Mesendoderm (in vitro differentiated cells): ENCODE results near the gene GAMT.

Experiments used
- DNase-seq: peaks from one replicate; pipeline ENCODE4 v3.0.0; 2013
- H2AK5ac ChIP-seq: 2 replicates; pipeline ENCODE4 v1.6.1; 2013; ENCODE audit warnings: low read length, inconsistent platforms
- H2BK120ac ChIP-seq: 2 replicates; pipeline ENCODE4 v1.6.1; 2013; ENCODE audit warnings: low read depth, mild to moderate bottlenecking, low read length, moderate library complexity, mixed read lengths
- H2BK15ac ChIP-seq: replicated peaks from 2 replicates; pipeline ENCODE4 v1.6.1; 2013; ENCODE audit warnings: low read depth, mild to moderate bottlenecking, moderate library complexity
- H2BK5ac ChIP-seq: 2 replicates; pipeline ENCODE4 v1.6.1; 2013; ENCODE audit warnings: low read length, inconsistent platforms
- H3K18ac ChIP-seq: 2 replicates; pipeline ENCODE4 v1.6.1; 2013; ENCODE audit warnings: mild to moderate bottlenecking, low read length, mixed read lengths
- H3K23ac ChIP-seq: one replicate; pipeline ENCODE4 v1.6.1; 2013; ENCODE audit warnings: low read length
- H3K27ac ChIP-seq: 2 replicates; pipeline ENCODE4 v1.5.1; 2013; ENCODE audit warnings: low read depth, mild to moderate bottlenecking, inconsistent platforms, low read length, moderate library complexity
- H3K27me3 ChIP-seq: 2 replicates; pipeline ENCODE4 v1.6.1; 2013; ENCODE audit warnings: low read length, control low read depth, mild to moderate bottlenecking, inconsistent platforms; ENCODE audit not compliant: insufficient read depth, poor library complexity
- H3K36me3 ChIP-seq: 2 replicates; pipeline ENCODE4 v1.6.1; 2013; ENCODE audit warnings: low read length, inconsistent platforms; ENCODE audit not compliant: control insufficient read depth, insufficient read depth
- H3K4ac ChIP-seq: one replicate; pipeline ENCODE4 v1.6.1; 2013; ENCODE audit warnings: low read depth, mild to moderate bottlenecking, low read length, moderate library complexity
- H3K4me1 ChIP-seq: 2 replicates; pipeline ENCODE4 v1.6.1; 2013; ENCODE audit warnings: low read depth, low read length, inconsistent platforms; ENCODE audit not compliant: control insufficient read depth
- H3K4me2 ChIP-seq: 2 replicates; pipeline ENCODE4 v1.6.1; 2013; ENCODE audit warnings: low read length
- H3K4me3 ChIP-seq: 2 replicates; pipeline ENCODE4 v1.5.1; 2013; ENCODE audit warnings: mild to moderate bottlenecking, low read length
- H3K56ac ChIP-seq: one replicate; pipeline ENCODE4 v1.6.1; 2013; ENCODE audit warnings: low read length
- H3K79me1 ChIP-seq: 2 replicates; pipeline ENCODE4 v1.6.1; 2013; ENCODE audit warnings: low read length, inconsistent platforms
- H3K79me2 ChIP-seq: 2 replicates; pipeline ENCODE4 v1.6.1; 2013; ENCODE audit warnings: mild to moderate bottlenecking, low read length; ENCODE audit not compliant: control insufficient read depth, insufficient read depth
- H3K9ac ChIP-seq: 2 replicates; pipeline ENCODE4 v1.6.1; 2013; ENCODE audit warnings: low read length, inconsistent platforms
- H4K5ac ChIP-seq: one replicate; pipeline ENCODE4 v1.6.1; 2013; ENCODE audit warnings: low read length
- H4K8ac ChIP-seq: one replicate; pipeline ENCODE4 v1.6.1; 2013; ENCODE audit warnings: low read depth, mild to moderate bottlenecking, control low read depth, low read length, moderate library complexity
- WGBS: extraction: QIAGEN DNeasy Blood & Tissue Kit; methylation state at CpG from one replicate; pipeline ENCODE4 v1.1.7; 2013; ENCODE audit warnings: low lambda C conversion rate, missing lambda C conversion rate; ENCODE audit not compliant: insufficient coverage; ENCODE audit errors: extremely low coverage; 5-methylcytosine and 5-hydroxymethylcytosine counted together

GAMT gene

GRCh38 chr19:1384085-1384462, 17.3 kb downstream of the GAMT start:
- Histone ChIP-seq H2BK5ac (no peak overlapping the region), H3K4me2 (peak overlapping the region; percentile 78), H3K18ac (no peak overlapping the region), H3K36me3 (peaks cover 3% of the 10 kb centered on the region), H4K5ac (no peak overlapping the region), H3K4ac (peak overlapping the region; percentile 46), H3K23ac (no peak overlapping the region), H3K79me1 (peaks cover 2% of the 10 kb centered on the region), H3K9ac (peak overlapping the region; percentile 83), H2BK120ac (no peak overlapping the region), H3K27me3 (no peaks in the 10 kb centered on the region), H4K8ac (no peak overlapping the region), H3K79me2 (no peaks in the 10 kb centered on the region), H2AK5ac (no peak overlapping the region), H3K4me1 (no peaks in the 10 kb centered on the region), H2BK15ac (no peak overlapping the region), H3K4me3 (peak overlapping the region; percentile 75), H3K56ac (peak overlapping the region; percentile 89), H3K27ac (no peak overlapping the region)
- no peak for DNase-seq
- no CpG with 5 or more reads among the region's 23 CpGs for WGBS

- Histone ChIP-seq H4K8ac (no peak within 1 kb of the TSS), H3K27me3 (no peaks in the 10 kb centered on the region), H3K27ac (peak within 1 kb of the TSS; percentile 76), H3K23ac (no peak within 1 kb of the TSS), H3K4ac (peak within 1 kb of the TSS; percentile 46), H3K9ac (peak within 1 kb of the TSS; percentile 83), H2BK5ac (no peak within 1 kb of the TSS), H3K4me3 (peak within 1 kb of the TSS; percentile 76), H3K4me2 (peak within 1 kb of the TSS; percentile 88), H2AK5ac (no peak within 1 kb of the TSS), H3K56ac (peak within 1 kb of the TSS; percentile 89), H2BK120ac (no peak within 1 kb of the TSS), H3K79me2 (no peaks in the 10 kb centered on the region), H2BK15ac (no peak within 1 kb of the TSS), H3K79me1 (peaks cover 2% of the 10 kb centered on the region), H3K18ac (no peak within 1 kb of the TSS), H4K5ac (no peak within 1 kb of the TSS), H3K4me1 (no peaks in the 10 kb centered on the region), H3K36me3 (no peaks in the 10 kb centered on the region)
- WGBS: no CpG with 5 or more reads among the region's 90 CpGs
- peak; percentile 93 for DNase-seq
Measured at GRCh38 chr19:1383312-1384084, 17.8 kb downstream of the GAMT start, which contains the start of gene NDUFS7. Gene NDUFS7, plus strand, starts transcription at chr19:1383907. Its CDS starts 20 bp downstream, at chr19:1383927.

DNA sequence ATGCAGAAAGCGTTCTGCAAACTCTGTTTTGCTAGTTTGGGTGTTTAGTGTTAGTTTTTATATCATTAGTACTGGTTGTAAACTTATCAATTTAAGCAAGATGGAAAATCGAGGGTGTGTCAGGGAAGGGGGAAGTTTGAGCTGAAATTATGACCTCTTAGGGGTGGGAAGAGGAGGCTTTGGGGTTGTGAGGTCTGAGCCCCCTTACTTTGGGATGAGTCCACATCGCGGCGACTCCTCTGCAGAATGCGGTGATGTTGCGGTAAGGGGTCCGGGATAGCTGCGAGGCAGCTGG, 18.4 kb downstream of the GAMT start:
- H3K79me1 ChIP-seq: peaks cover 2% of the 10 kb centered on the region
- H3K27me3 ChIP-seq: no peaks in the 10 kb centered on the region
- no peak overlapping the region for H3K9ac ChIP-seq
- no peak for DNase-seq
- no peaks in the 10 kb centered on the region for H3K4me1 ChIP-seq
- no peak overlapping the region for H2BK5ac ChIP-seq
- H3K36me3 ChIP-seq: no peaks in the 10 kb centered on the region
- H3K18ac ChIP-seq: no peak overlapping the region
- no peak overlapping the region for H3K56ac ChIP-seq
- no peak overlapping the region for H3K23ac ChIP-seq
- no peak overlapping the region for H2AK5ac ChIP-seq
- WGBS: no CpG with 5 or more reads among the region's 9 CpGs
- H2BK15ac ChIP-seq: no peak overlapping the region
- no peaks in the 10 kb centered on the region for H3K79me2 ChIP-seq
- no peak overlapping the region for H3K4ac ChIP-seq
- no peak overlapping the region for H3K27ac ChIP-seq
- no peak overlapping the region for H3K4me3 ChIP-seq
- H2BK120ac ChIP-seq: no peak overlapping the region
- H4K8ac ChIP-seq: no peak overlapping the region
- no peak overlapping the region for H4K5ac ChIP-seq
- no peak overlapping the region for H3K4me2 ChIP-seq

GRCh38 chr19:1382250-1382649, 19.1 kb downstream of the GAMT start:
- H2BK15ac ChIP-seq: no peak overlapping the region
- no peak for DNase-seq
- no peak overlapping the region for H2BK5ac ChIP-seq
- no peak overlapping the region for H3K27ac ChIP-seq
- H3K56ac ChIP-seq: no peak overlapping the region
- H3K27me3 ChIP-seq: no peaks in the 10 kb centered on the region
- no peak overlapping the region for H2AK5ac ChIP-seq
- no peak overlapping the region for H3K18ac ChIP-seq
- no peak overlapping the region for H3K9ac ChIP-seq
- peaks cover 3% of the 10 kb centered on the region for H3K36me3 ChIP-seq
- no peak overlapping the region for H3K4ac ChIP-seq
- no peak overlapping the region for H3K23ac ChIP-seq
- no peak overlapping the region for H4K5ac ChIP-seq
- H2BK120ac ChIP-seq: no peak overlapping the region
- WGBS: no CpG with 5 or more reads among the region's 3 CpGs
- H3K4me3 ChIP-seq: no peak overlapping the region
- H3K79me1 ChIP-seq: peaks cover 2% of the 10 kb centered on the region
- no peak overlapping the region for H4K8ac ChIP-seq
- H3K79me2 ChIP-seq: no peaks in the 10 kb centered on the region
- H3K4me2 ChIP-seq: no peak overlapping the region
- no peaks in the 10 kb centered on the region for H3K4me1 ChIP-seq

GRCh38 chr19:1379961-1380489, 21.3 kb downstream of the GAMT start:
- no peak overlapping the region for H2BK120ac ChIP-seq
- peaks cover 4% of the 10 kb centered on the region for H3K36me3 ChIP-seq
- H3K4ac ChIP-seq: no peak overlapping the region
- no peak overlapping the region for H3K4me3 ChIP-seq
- no peaks in the 10 kb centered on the region for H3K79me2 ChIP-seq
- no peak overlapping the region for H3K18ac ChIP-seq
- no peaks in the 10 kb centered on the region for H3K4me1 ChIP-seq
- H2BK15ac ChIP-seq: no peak overlapping the region
- peak overlapping the region; percentile 6 for H3K23ac ChIP-seq
- H3K79me1 ChIP-seq: peaks cover 2% of the 10 kb centered on the region
- no peak overlapping the region for H3K27ac ChIP-seq
- H3K56ac ChIP-seq: no peak overlapping the region
- no peak overlapping the region for H3K4me2 ChIP-seq
- H4K5ac ChIP-seq: no peak overlapping the region
- H3K27me3 ChIP-seq: no peaks in the 10 kb centered on the region
- H2BK5ac ChIP-seq: no peak overlapping the region
- no peak overlapping the region for H4K8ac ChIP-seq
- DNase-seq: no peak
- H2AK5ac ChIP-seq: no peak overlapping the region
- no CpG with 5 or more reads among the region's 12 CpGs for WGBS
- no peak overlapping the region for H3K9ac ChIP-seq
